Gastrocnemius medialis (tissue), 4 donors: ENCODE measurements around the gene FAM118B. TPM values are rescaled to one million over a fixed set of nuclear protein-coding genes. Genes with fewer than 3 reads are reported as not detected.

ENCODE experiments used
- ATAC-seq, 2 donors: fragments of 150-250 bp; one replicate each; pipeline ENCODE4 v1.9.1; 2016
- DNase-seq, 2 donors: peaks; one replicate each; pipeline ENCODE4 v3.0.0-alpha.2; 2019
- H3K27ac ChIP-seq, 4 donors: fragments of 200-600 bp; sonication (generic); 1 replicate in 1 of 4; 2 replicates in 3 of 4; pipeline ENCODE4 v1.5.1; 2016 to 2018; ENCODE audit warnings: mild to moderate bottlenecking in 2 of 4, moderate library complexity in 1 of 4
- H3K27me3 ChIP-seq, 3 donors: fragments of 200-600 bp; sonication (generic) in 2 of 3; 1 replicate in 1 of 3; 2 replicates in 2 of 3; pipeline versions ENCODE4 v1.5.1 to v1.6.0; 2016 to 2019; ENCODE audit warnings: mild to moderate bottlenecking in 1 of 3, moderate library complexity in 1 of 3
- H3K36me3 ChIP-seq, 2 donors: fragments of 200-600 bp; sonication (generic) in 1 of 2; one replicate each; pipeline ENCODE4 v1.5.1; 2017 to 2018
- H3K4me1 ChIP-seq, 2 donors: fragments of 200-600 bp; sonication (generic) in 1 of 2; one replicate each; pipeline ENCODE4 v1.5.1; 2016 to 2017; ENCODE audit warnings: mild to moderate bottlenecking in 2 of 2
- H3K4me3 ChIP-seq, 4 donors: fragments of 200-600 bp; sonication (generic) in 3 of 4; 1 replicate in 1 of 4; 2 replicates in 3 of 4; pipeline ENCODE4 v1.5.1; 2016 to 2019; ENCODE audit warnings: mild to moderate bottlenecking in 2 of 4
- H3K9me3 ChIP-seq, 3 donors: fragments of 200-600 bp; sonication (generic) in 2 of 3; 1 replicate in 1 of 3; 2 replicates in 2 of 3; pipeline ENCODE4 v1.5.1; 2016 to 2019
- CTCF ChIP-seq, 5 experiments: fragments of 450-650 bp in 3 of 5; fragments of 200-600 bp in 2 of 5; sonication (generic) in 2 of 5; IDR thresholded peaks in 4 of 5; conservative IDR thresholded peaks in 1 of 5; 1 replicate in 4 of 5; 2 replicates in 1 of 5; pipeline ENCODE4 v1.5.1; 2016 to 2019; ENCODE audit warnings: antibody characterized with exemption in 5 of 5, mild to moderate bottlenecking in 3 of 5, moderate library complexity in 3 of 5
- POLR2A ChIP-seq, 2 donors: fragments of 450-650 bp; IDR thresholded peaks; one replicate each; pipeline ENCODE4 v1.6.1; 2017; ENCODE audit warnings: antibody characterized with exemption in 2 of 2, mild to moderate bottlenecking in 2 of 2, moderate library complexity in 2 of 2
- in situ Hi-C, 4 donors: fragments of 200-750 bp; cut with MboI; loops; one replicate each; pipeline versions ENCODE4 v1.15.0 to v1.8.0; 2017; ENCODE audit warnings: low sequenced_read_pairs in 4 of 4
- intact Hi-C: fragments of 100-400 bp; cut with DNase I; formaldehyde crosslinking; loops from one replicate; pipeline ENCODE4 v1.15.1; 2023; ENCODE audit warnings: low total_unique reads
- total RNA-seq, 4 donors: library from RNA; depleted of rRNA; stranded (reverse); fragments of >200 nt; gene quantifications; one replicate each; pipeline versions ENCODE4 v1.1.0 to v1.2.3, GENCODE V29; 2016

FAM118B gene
- total RNA-seq, 4 donors from 2014 or later = 13.6 to 32.2 (median 23.2) TPM

DNA sequence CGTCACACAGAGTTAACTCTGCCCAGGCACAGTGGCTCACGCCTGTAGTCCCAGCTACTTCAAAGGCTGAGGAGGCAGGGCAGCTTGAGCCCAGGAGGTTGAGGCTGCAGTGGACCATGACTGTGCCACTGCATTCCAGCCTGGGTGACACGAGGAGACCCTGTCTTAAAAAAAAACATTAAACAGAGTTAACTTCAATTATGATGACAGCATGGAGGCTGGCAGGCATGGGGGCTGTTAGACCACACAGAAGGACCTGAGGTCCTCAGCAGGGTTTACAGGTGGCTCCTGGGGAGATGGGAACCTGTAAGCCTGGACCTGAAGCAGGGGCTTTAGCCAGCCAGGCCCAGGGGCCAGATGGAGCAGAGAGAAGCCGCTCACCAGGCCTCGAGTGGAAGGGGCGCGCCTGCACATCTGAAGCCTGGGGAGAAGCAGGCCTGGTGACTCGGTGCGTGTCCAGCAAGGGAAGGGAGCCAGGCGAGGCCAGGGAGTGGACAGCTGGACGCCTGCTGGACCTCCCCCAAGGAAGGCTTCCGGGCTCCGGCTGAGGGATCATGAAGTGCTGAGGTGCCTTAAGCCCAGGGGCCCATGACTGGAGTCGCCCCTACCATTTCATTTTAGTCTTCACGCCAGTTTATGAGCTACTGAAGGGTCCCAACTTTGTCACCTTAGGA is 25.4 kb upstream of the FAM118B start:
- peak; percentile 61 to 83 for DNase-seq
- Histone ChIP-seq H3K4me3 (no peak overlapping the region), H3K27ac (peak overlapping the region in 3 of 4 donors; percentile 5 to 63 (median 58)), H3K9me3 (no peaks in the 10 kb centered on the region), H3K4me1 (peaks cover 9 to 12% of the 10 kb centered on the region in 2 donors), H3K36me3 (peaks cover 0 to 23% of the 10 kb centered on the region in 2 donors), H3K27me3 (no peaks in the 10 kb centered on the region)
- TF ChIP-seq CTCF (IDR thresholded peaks at IDR 0.05 in 4 of 5, conservative IDR thresholded peaks at IDR 0.05 in 1 of 5) (no peak), POLR2A (IDR thresholded peaks at IDR 0.05) (no peak)
- intact Hi-C loops = no loop called here
- peak; percentile 78 to 81 for ATAC-seq
- in situ Hi-C loops = no loop called here

DNA sequence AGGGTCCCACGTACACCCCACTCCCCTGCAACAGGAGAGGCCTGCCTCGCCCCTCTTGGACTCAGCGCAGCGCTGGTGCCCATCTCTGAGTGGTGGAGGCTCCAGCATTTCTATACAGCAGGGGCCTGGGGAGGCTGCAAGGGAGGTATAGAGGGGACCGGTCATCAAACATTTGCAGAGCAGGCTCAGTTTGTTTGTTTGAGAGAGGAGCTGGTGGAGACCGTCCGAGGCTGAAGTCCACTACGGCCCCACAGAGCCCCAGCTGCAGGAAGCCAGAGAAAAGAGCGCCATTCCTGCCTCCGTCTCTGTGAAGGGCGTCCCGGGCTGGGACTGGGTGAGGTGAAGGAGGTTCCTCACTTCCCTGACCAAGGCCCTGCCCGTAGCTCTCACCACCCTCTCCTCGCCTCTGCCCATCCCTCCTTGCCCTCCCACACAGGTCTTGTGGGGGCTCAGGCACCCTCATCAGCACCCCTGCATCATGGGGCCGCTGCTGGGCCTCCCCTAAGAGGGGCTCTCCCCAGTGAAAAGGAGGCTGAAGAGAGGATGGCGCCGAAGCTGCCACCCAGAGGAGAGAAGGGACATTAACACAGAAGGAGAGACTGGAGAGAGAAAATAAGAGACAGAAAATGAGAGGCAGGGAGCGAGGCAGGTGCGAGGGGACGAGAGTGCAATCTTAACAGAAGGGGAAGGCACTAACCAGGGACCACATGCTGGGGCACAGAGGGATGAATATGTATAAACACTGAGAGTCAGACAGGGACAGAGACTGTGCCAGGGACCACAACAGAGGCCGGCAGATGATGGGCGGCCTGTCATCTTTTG is 24.7 kb upstream of the FAM118B start:
- DNase-seq = no peak
- peak overlapping the region in 3 of 4 donors; percentile 5 to 63 (median 58) for H3K27ac ChIP-seq
- peaks cover 0 to 29% of the 10 kb centered on the region in 2 donors for H3K36me3 ChIP-seq
- ATAC-seq = peak in 1 of 2 donors; percentile 3
- no peak overlapping the region for H3K4me3 ChIP-seq
- no peaks in the 10 kb centered on the region for H3K27me3 ChIP-seq
- in situ Hi-C loops = no loop called here
- H3K4me1 ChIP-seq = peaks cover 9 to 12% of the 10 kb centered on the region in 2 donors
- no peak for TF ChIP-seq POLR2A (IDR thresholded peaks at IDR 0.05)
- TF ChIP-seq CTCF (IDR thresholded peaks at IDR 0.05 in 4 of 5, conservative IDR thresholded peaks at IDR 0.05 in 1 of 5) = no peak
- intact Hi-C loops = no loop called here
- H3K9me3 ChIP-seq = no peaks in the 10 kb centered on the region

GRCh38 chr11:126188332-126189108 is 23.1 kb upstream of the FAM118B start:
- H3K27me3 ChIP-seq = no peaks in the 10 kb centered on the region
- intact Hi-C loops (no loop called here), in situ Hi-C loops (no loop called here)
- H3K9me3 ChIP-seq = no peaks in the 10 kb centered on the region
- DNase-seq (no peak), ATAC-seq (no peak)
- peaks cover 9 to 13% of the 10 kb centered on the region in 2 donors for H3K4me1 ChIP-seq
- no peak overlapping the region for H3K27ac ChIP-seq
- no peak for TF ChIP-seq CTCF (IDR thresholded peaks at IDR 0.05 in 4 of 5, conservative IDR thresholded peaks at IDR 0.05 in 1 of 5)
- TF ChIP-seq POLR2A (IDR thresholded peaks at IDR 0.05) = no peak
- H3K36me3 ChIP-seq = peaks cover 0 to 45% of the 10 kb centered on the region in 2 donors
- H3K4me3 ChIP-seq = no peak overlapping the region

- H3K27me3 ChIP-seq = no peaks in the 10 kb centered on the region
- peaks cover 0 to 48% of the 10 kb centered on the region in 2 donors for H3K36me3 ChIP-seq
- ATAC-seq (no peak), DNase-seq (no peak)
- H3K27ac ChIP-seq = no peak overlapping the region
- TF ChIP-seq CTCF (IDR thresholded peaks at IDR 0.05 in 4 of 5, conservative IDR thresholded peaks at IDR 0.05 in 1 of 5) = no peak
- no peak overlapping the region for H3K4me3 ChIP-seq
- intact Hi-C loops (no loop called here), in situ Hi-C loops (no loop called here)
- H3K9me3 ChIP-seq = no peaks in the 10 kb centered on the region
- H3K4me1 ChIP-seq = peaks cover 17 to 18% of the 10 kb centered on the region in 2 donors
Measured at GRCh38 chr11:126189109-126189929, 22.3 kb upstream of the FAM118B start.
